ENCODE results near the gene ZNF518A. TPM values are rescaled to one million over a fixed set of nuclear protein-coding genes. Genes with fewer than 3 reads are reported as not detected.

Gene ZNF518A
- total and polyA plus RNA-seq, 2 of the 13 experiments (the other 11 are each of a cell fraction or from before 2014, with no cell fraction given), result 21.7 to 37.1 TPM

- TF ChIP-seq POGK (CRISPR knock-in tag; conservative IDR thresholded peaks at IDR 0.05), result peak; percentile 93
- TF ChIP-seq ELF3 (CRISPR knock-in tag; IDR thresholded peaks at IDR 0.05), result peak; percentile 89
- peak; percentile 40 for TF ChIP-seq HNRNPLL (IDR thresholded peaks at IDR 0.05; ENCODE audit: low read depth, low read length, poor library complexity, severe bottlenecking)
- TF ChIP-seq ZNF143 (CRISPR knock-in tag; IDR thresholded peaks at IDR 0.05), result peak; percentile 46; the same call in 1 of the 2 replicates
- TF ChIP-seq NFYC (CRISPR knock-in tag; IDR thresholded peaks at IDR 0.05), result peak; percentile 45; the same call in 1 of the 2 replicates
- peak; percentile 45; the same call in 1 of the 2 replicates for TF ChIP-seq MXD1 (CRISPR knock-in tag; IDR thresholded peaks at IDR 0.05)
- peak; percentile 97 for TF ChIP-seq TGIF2 (CRISPR knock-in tag; IDR thresholded peaks at IDR 0.05)
- peak; percentile 30; the same call in 1 of the 2 replicates for TF ChIP-seq KLF11 (CRISPR knock-in tag; IDR thresholded peaks at IDR 0.05)
- peak; percentile 95 for TF ChIP-seq ETV5 (CRISPR knock-in tag; IDR thresholded peaks at IDR 0.05; ENCODE audit: borderline replicate concordance)
- peak; percentile 82 for TF ChIP-seq MED8 (CRISPR knock-in tag; IDR thresholded peaks at IDR 0.05; ENCODE audit: insufficient replicate concordance)
- TF ChIP-seq ZEB1 (IDR thresholded peaks at IDR 0.05; ENCODE audit: insufficient replicate concordance, low read depth), result peak; percentile 61
- TF ChIP-seq ZNF333 (CRISPR knock-in tag; IDR thresholded peaks at IDR 0.05; ENCODE audit: borderline replicate concordance), result peak; percentile 33; the same call in 1 of the 2 replicates
- TF ChIP-seq ZNF30 (CRISPR knock-in tag; IDR thresholded peaks at IDR 0.05), result peak; percentile 51; the same call in 1 of the 2 replicates
- TF ChIP-seq CHCHD3 (CRISPR knock-in tag; IDR thresholded peaks at IDR 0.05), result 0 out of 2 replicates have a peak, but pooled peaks have one; percentile 20
- TF ChIP-seq CSRNP2 (CRISPR knock-in tag; conservative IDR thresholded peaks at IDR 0.05; ENCODE audit: low read depth), result 0 out of 2 replicates have a peak, but pooled peaks have one; percentile 24
- peak; percentile 29; the same call in 1 of the 2 replicates for TF ChIP-seq ZBTB7B (CRISPR knock-in tag; IDR thresholded peaks at IDR 0.05)
- TF ChIP-seq KMT2B (CRISPR knock-in tag; IDR thresholded peaks at IDR 0.05), result peak; percentile 86; the same call in 1 of the 2 replicates
- TF ChIP-seq TBP (CRISPR knock-in tag; IDR thresholded peaks at IDR 0.05), result no peak
- peak; percentile 44; the same call in 1 of the 2 replicates for TF ChIP-seq ZNF503 (CRISPR knock-in tag; IDR thresholded peaks at IDR 0.05)
- peak; percentile 21; the same call in 1 of the 2 replicates for TF ChIP-seq ZBTB33 (CRISPR knock-in tag; IDR thresholded peaks at IDR 0.05)
- TF ChIP-seq PPARG (CRISPR knock-in tag; conservative IDR thresholded peaks at IDR 0.05), result no peak
- TF ChIP-seq HOXA3 (CRISPR knock-in tag; IDR thresholded peaks at IDR 0.05), result peak; percentile 98
These were observed 40.2 kb upstream of the ZNF518A start (continued) for GRCh38 chr10:96089670-96090462.
